PC-9 (cell line): ENCODE data around the gene HFE. TPM values are rescaled to one million over a fixed set of nuclear protein-coding genes. Genes with fewer than 3 reads are reported as not detected.
"Not testable (repeated sequence)": the region's sequence is repeated elsewhere in the genome, so short reads cannot be mapped to it uniquely, and the experiment has no call there.

ENCODE experiments used
- BruUV-seq: library from RNA; stranded (reverse); fragments of 400-500 nt; replicated peaks from 2 replicates; lab custom pipeline; 2021; lab: Mats Ljungman, UMichigan
- CTCF ChIA-PET: fragments of 300-600 bp; sonication (Branson Sonifier 250); formaldehyde crosslinking; loops from one replicate; lab custom pipeline; 2022; ENCODE audit warnings: antibody characterized with exemption; lab: Charles Lee
- POLR2A ChIA-PET: fragments of 300-600 bp; sonication (Branson Sonifier 250); formaldehyde crosslinking; loops from one replicate; lab custom pipeline; 2022; ENCODE audit warnings: antibody characterized with exemption; ENCODE audit not compliant: unreplicated experiment; lab: Charles Lee
- DNase-seq, 2 experiments: peaks; one replicate each; pipeline versions ENCODE4 v3.0.0 to v3.0.0-alpha.2; 2015 to 2022; ENCODE audit warnings: mixed read lengths in 1 of 2
- H2AFZ ChIP-seq: fragments of 200-600 bp; sonication (generic); 2 replicates; pipeline ENCODE4 v1.8.1; 2017; ENCODE audit warnings: antibody characterized with exemption
- H3F3A ChIP-seq: fragments of 200-600 bp; sonication (generic); 2 replicates; pipeline ENCODE4 v1.8.1; 2017; ENCODE audit warnings: antibody characterized with exemption, mild to moderate bottlenecking, low read depth; ENCODE audit not compliant: insufficient read depth
- H3K27ac ChIP-seq: fragments of 200-600 bp; sonication (generic); 2 replicates; pipeline ENCODE4 v1.6.1; 2016; ENCODE audit warnings: mixed run types
- H3K27me3 ChIP-seq: fragments of 200-600 bp; sonication (generic); 2 replicates; pipeline ENCODE4 v1.6.1; 2016; ENCODE audit warnings: low read depth, mixed run types; ENCODE audit not compliant: insufficient read depth
- H3K36me3 ChIP-seq: fragments of 200-600 bp; sonication (generic); 2 replicates; pipeline ENCODE4 v1.6.1; 2016; ENCODE audit warnings: low read depth, mixed run types
- H3K4me1 ChIP-seq: fragments of 200-600 bp; sonication (generic); replicated peaks from 2 replicates; pipeline ENCODE4 v1.6.1; 2016; ENCODE audit warnings: mixed run types; ENCODE audit not compliant: insufficient read depth
- H3K4me2 ChIP-seq: fragments of 200-600 bp; sonication (generic); 2 replicates; pipeline ENCODE4 v1.6.1; 2017; ENCODE audit warnings: mixed run types
- H3K4me3 ChIP-seq: fragments of 200-600 bp; sonication (generic); 2 replicates; pipeline ENCODE4 v1.6.1; 2016; ENCODE audit warnings: mixed run types
- H3K79me2 ChIP-seq: fragments of 200-600 bp; sonication (generic); 2 replicates; pipeline ENCODE4 v1.6.1; 2017; ENCODE audit warnings: low read depth, mixed run types
- H3K9me2 ChIP-seq: fragments of 200-600 bp; sonication (generic); 2 replicates; pipeline ENCODE4 v1.8.1; 2017; ENCODE audit warnings: mild to moderate bottlenecking; ENCODE audit not compliant: insufficient read depth
- H3K9me3 ChIP-seq: fragments of 200-600 bp; sonication (generic); 2 replicates; pipeline ENCODE4 v1.8.1; 2016; ENCODE audit warnings: low read depth; ENCODE audit not compliant: insufficient read depth
- H4K20me1 ChIP-seq: fragments of 200-600 bp; sonication (generic); 2 replicates; pipeline ENCODE4 v1.8.1; 2017; ENCODE audit not compliant: insufficient read depth
- CTCF ChIP-seq: fragments of 200-600 bp; sonication (generic); conservative IDR thresholded peaks from 2 replicates; pipeline ENCODE4 v1.6.1; 2017; ENCODE audit warnings: mixed run types, antibody characterized with exemption, mild to moderate bottlenecking, moderate library complexity
- EZH2 ChIP-seq: fragments of 200-600 bp; sonication (generic); IDR thresholded peaks from 2 replicates; pipeline ENCODE4 v1.8.0; 2017; ENCODE audit warnings: antibody characterized with exemption, low read depth
- intact Hi-C: fragments of 100-400 bp; cut with micrococcal nuclease; formaldehyde crosslinking; loops from one replicate; pipeline ENCODE4 v1.10.0; 2022; ENCODE audit not compliant: unreplicated experiment
- total RNA-seq: library from RNA; stranded (reverse); gene quantifications from 2 replicates; pipeline ENCODE4 v1.2.3, GENCODE V29; 2021

Gene HFE
- total RNA-seq, 1 experiment from 2014 or later = 46.0 TPM

DNA sequence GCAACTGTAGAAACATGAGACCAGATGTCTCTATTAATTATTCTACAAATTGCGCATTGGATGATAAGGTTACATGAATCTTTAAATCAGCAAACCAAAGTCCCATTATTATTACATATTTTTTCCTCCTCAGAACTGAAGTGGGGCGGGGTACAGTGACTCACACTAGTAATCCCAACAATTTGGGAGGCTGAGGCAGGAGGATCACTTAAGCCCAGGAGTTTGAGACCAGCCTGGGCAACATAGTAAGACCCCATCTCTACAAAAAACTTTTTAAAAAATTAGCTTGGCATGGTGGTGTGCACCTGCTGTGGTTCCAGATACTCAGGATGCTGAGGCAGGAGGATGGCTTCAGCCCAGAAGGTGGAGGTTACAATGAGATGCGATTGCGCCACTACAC lies 29.0 kb downstream of the HFE start:
- Histone ChIP-seq H3K4me2 (no peak overlapping the region), H3K4me1 (no peaks in the 10 kb centered on the region), H3K9me2 (no peaks in the 10 kb centered on the region), H3K9me3 (no peaks in the 10 kb centered on the region), H4K20me1 (no peaks in the 10 kb centered on the region), H3K27me3 (no peaks in the 10 kb centered on the region), H3K4me3 (no peak overlapping the region), H2AFZ (no peak overlapping the region), H3F3A (no peaks in the 10 kb centered on the region), H3K27ac (no peak overlapping the region), H3K79me2 (no peaks in the 10 kb centered on the region), H3K36me3 (no peaks in the 10 kb centered on the region)
- DNase-seq = no peak
- intact Hi-C loops = no loop called here
- no peak for TF ChIP-seq CTCF
- BruUV-seq = no TSS peak
- ChIA-PET POLR2A (interaction anchor here (0.6 kb wide), 1 partner anchor 1016 kb away, joined by 3 read pairs; a partner anchor contains a TSS), CTCF (no interaction called here)

DNA sequence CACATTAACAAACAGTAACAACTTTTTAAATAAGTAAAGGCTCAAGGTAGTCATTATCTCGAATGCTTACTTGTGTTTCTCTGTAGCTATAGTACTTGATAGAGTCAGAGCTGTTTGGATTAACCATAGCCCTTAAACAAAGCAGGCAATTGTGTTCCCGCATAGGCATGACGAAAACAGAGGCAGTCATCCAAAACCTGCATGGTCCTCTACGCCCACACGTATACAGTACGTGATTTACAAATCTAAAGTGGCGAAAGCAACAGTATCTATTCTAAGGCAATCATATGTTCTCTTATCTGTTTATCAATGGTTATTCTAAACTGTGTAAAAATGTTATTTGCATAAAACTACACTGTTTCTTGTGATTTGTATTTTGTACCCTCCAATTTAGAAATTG lies 31.8 kb downstream of the HFE start:
- no peak for TF ChIP-seq EZH2
- TF ChIP-seq CTCF = no peak
- Histone ChIP-seq H3K4me1 (peaks cover 8% of the 10 kb centered on the region), H4K20me1 (no peaks in the 10 kb centered on the region), H3K27me3 (no peaks in the 10 kb centered on the region), H3K4me3 (no peak overlapping the region), H3F3A (peaks cover 12% of the 10 kb centered on the region), H3K27ac (no peak overlapping the region), H3K4me2 (no peak overlapping the region), H3K9me3 (no peaks in the 10 kb centered on the region), H2AFZ (no peak overlapping the region), H3K36me3 (no peaks in the 10 kb centered on the region), H3K79me2 (peaks cover under 1% of the 10 kb centered on the region; the same call in 1 of the 2 replicates), H3K9me2 (no peaks in the 10 kb centered on the region)
- no peak for DNase-seq
- BruUV-seq = no TSS peak
- ChIA-PET CTCF (no interaction called here), POLR2A (interaction anchor here (0.7 kb wide), 1 partner anchor 15 kb away, joined by 5 read pairs; a partner anchor contains a TSS)
- intact Hi-C loops = no loop called here

DNA sequence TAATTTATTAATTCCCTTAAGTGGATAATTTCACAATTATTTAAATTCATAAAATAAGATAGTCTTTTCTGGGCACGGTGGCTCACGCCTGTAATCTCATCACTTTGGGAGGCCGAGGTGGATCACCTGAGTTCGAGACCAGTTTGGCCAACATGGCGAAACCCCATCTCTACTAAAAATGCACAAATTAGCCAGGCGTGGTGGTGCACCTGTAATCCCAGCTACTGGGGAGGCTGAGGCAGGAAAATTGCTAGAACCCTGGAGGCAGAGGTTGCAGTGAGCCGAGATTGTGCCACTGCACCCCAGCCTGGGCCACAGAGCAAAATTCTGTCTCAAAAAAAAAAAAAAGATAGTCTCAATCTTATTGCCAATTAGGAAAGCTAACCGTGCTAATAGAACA lies 32.9 kb downstream of the HFE start:
- CTCF ChIA-PET, H3K27ac ChIP-seq, H3K27me3 ChIP-seq, H3K4me2 ChIP-seq, DNase-seq, H3K4me1 ChIP-seq, intact Hi-C loops, H2AFZ ChIP-seq, BruUV-seq, H3K4me3 ChIP-seq, H3K36me3 ChIP-seq, H3K9me2 ChIP-seq, H3K9me3 ChIP-seq: not testable (repeated sequence)
- POLR2A ChIA-PET = interaction anchor here (0.7 kb wide), 2 partner anchors 75 to 1027 kb away, joined by 5 to 9 read pairs; a partner anchor contains a TSS
- Histone ChIP-seq H3F3A (peaks cover 23% of the 10 kb centered on the region), H3K79me2 (peaks cover 11% of the 10 kb centered on the region), H4K20me1 (peaks cover 10% of the 10 kb centered on the region)

DNA sequence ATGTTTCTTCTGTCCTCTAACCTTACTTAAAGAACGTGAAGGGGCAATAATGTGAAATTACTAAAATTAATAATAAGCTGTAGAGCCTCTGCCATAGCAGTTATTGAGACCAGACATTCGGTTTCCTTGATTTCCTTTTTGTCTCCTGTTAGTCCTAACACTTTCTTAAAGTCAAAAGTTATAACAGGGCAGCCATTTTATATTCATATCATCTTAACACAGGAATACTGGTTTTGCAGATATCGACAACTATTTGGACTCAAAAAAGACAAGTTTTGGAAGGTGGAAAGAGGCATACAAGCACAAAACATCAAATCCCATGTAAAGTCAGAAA lies 33.5 kb downstream of the HFE start:
- Histone ChIP-seq H4K20me1 (peaks cover 15% of the 10 kb centered on the region), H2AFZ (no peak overlapping the region), H3K9me3 (no peaks in the 10 kb centered on the region), H3K4me2 (no peak overlapping the region), H3K27ac (no peak overlapping the region), H3K4me1 (peaks cover 8% of the 10 kb centered on the region), H3K27me3 (no peaks in the 10 kb centered on the region), H3K79me2 (peaks cover 18% of the 10 kb centered on the region), H3K9me2 (no peaks in the 10 kb centered on the region), H3K4me3 (no peak overlapping the region), H3K36me3 (no peaks in the 10 kb centered on the region), H3F3A (peaks cover 27% of the 10 kb centered on the region)
- no peak for DNase-seq
- intact Hi-C loops = no loop called here
- POLR2A ChIA-PET = no interaction called here
- CTCF ChIA-PET = interaction anchor here (0.7 kb wide), 1 partner anchor 8 kb away, joined by 3 read pairs; no protein-coding TSS in a partner anchor
- TF ChIP-seq CTCF = no peak
- no TSS peak for BruUV-seq
